SK-N-SH treated with all-trans-retinoic acid at 6 μM for 48 hours (cell line): ENCODE measurements around the gene UVRAG.

ENCODE experiments used
- ATAC-seq: fragments of 200-7000 bp; cut with Tn5 transposase; 3 replicates; pipeline ENCODE4 v1.9.1; 2020; ENCODE audit warnings: mild to moderate bottlenecking, moderate library complexity
- BACH2 ChIP-seq: fragments of 250-450 bp; sonication (Bioruptor Pico); IDR thresholded peaks from 2 replicates; pipeline ENCODE4 v1.9.0; 2021; ENCODE audit warnings: mild to moderate bottlenecking, borderline replicate concordance
- CSDC2 ChIP-seq: fragments of 250-450 bp; sonication (Bioruptor Pico); IDR thresholded peaks from 2 replicates; pipeline ENCODE4 v1.5.0; 2020; ENCODE audit warnings: mild to moderate bottlenecking, moderate library complexity
- ESRRG ChIP-seq: fragments of 250-450 bp; sonication (Bioruptor Pico); IDR thresholded peaks from 2 replicates; pipeline ENCODE4 v1.6.1; 2021; ENCODE audit warnings: mild to moderate bottlenecking
- GLIS3 ChIP-seq: fragments of 250-450 bp; sonication (Bioruptor Pico); IDR thresholded peaks from 2 replicates; pipeline ENCODE4 v1.5.0; 2020; ENCODE audit warnings: mild to moderate bottlenecking, moderate library complexity
- ISL1 ChIP-seq: fragments of 250-450 bp; sonication (Bioruptor Pico); IDR thresholded peaks from 2 replicates; pipeline ENCODE4 v2.1.2; 2022; ENCODE audit warnings: mild to moderate bottlenecking, moderate library complexity
- OSR1 ChIP-seq: fragments of 250-450 bp; sonication (Bioruptor Pico); IDR thresholded peaks from 2 replicates; pipeline ENCODE4 v1.8.0; 2022; ENCODE audit warnings: moderate library complexity, mild to moderate bottlenecking, inconsistent platforms
- POU6F1 ChIP-seq: fragments of 250-450 bp; sonication (Bioruptor Pico); IDR thresholded peaks from 2 replicates; pipeline ENCODE4 v1.8.0; 2021; ENCODE audit warnings: low read depth, mild to moderate bottlenecking, moderate library complexity, borderline replicate concordance
- PPARA ChIP-seq: fragments of 250-450 bp; sonication (Bioruptor Pico); IDR thresholded peaks from 2 replicates; pipeline ENCODE4 v1.5.0; 2020; ENCODE audit warnings: mild to moderate bottlenecking, borderline replicate concordance
- RARB ChIP-seq: fragments of 250-450 bp; sonication (Bioruptor Pico); IDR thresholded peaks from 2 replicates; pipeline ENCODE4 v1.8.0; 2021; ENCODE audit warnings: mild to moderate bottlenecking, moderate library complexity
- SNAI2 ChIP-seq: fragments of 250-450 bp; sonication (Bioruptor Pico); IDR thresholded peaks from 2 replicates; pipeline ENCODE4 v1.5.0; 2020; ENCODE audit warnings: mild to moderate bottlenecking, moderate library complexity
- ZC3H10 ChIP-seq: fragments of 250-450 bp; sonication (Bioruptor Pico); IDR thresholded peaks from 2 replicates; pipeline ENCODE4 v1.5.1; 2021; ENCODE audit warnings: mild to moderate bottlenecking, moderate library complexity
- ZFP3 ChIP-seq: fragments of 250-450 bp; sonication (Bioruptor Pico); IDR thresholded peaks from 2 replicates; pipeline ENCODE4 v1.5.0; 2020; ENCODE audit warnings: mild to moderate bottlenecking, moderate library complexity
- ZFP30 ChIP-seq: fragments of 450-650 bp; formaldehyde crosslinking; IDR thresholded peaks from 2 replicates; pipeline ENCODE4 v1.5.0; 2022; ENCODE audit warnings: mild to moderate bottlenecking, moderate library complexity
- ZNF565 ChIP-seq: fragments of 450-650 bp; formaldehyde crosslinking; conservative IDR thresholded peaks from 2 replicates; pipeline ENCODE4 v1.5.0; 2020; ENCODE audit warnings: low read depth, mild to moderate bottlenecking, moderate library complexity
- ZNF70 ChIP-seq: fragments of 450-650 bp; formaldehyde crosslinking; IDR thresholded peaks from 2 replicates; pipeline ENCODE4 v1.5.0; 2020; ENCODE audit warnings: mild to moderate bottlenecking, moderate library complexity
- ZNF8 ChIP-seq: fragments of 450-650 bp; formaldehyde crosslinking; IDR thresholded peaks from 2 replicates; pipeline ENCODE4 v1.5.0; 2020; ENCODE audit warnings: mild to moderate bottlenecking, moderate library complexity
- TF ChIP-seq, protein P1 (sequence below): fragments of 250-450 bp; sonication (Bioruptor Pico); IDR thresholded peaks from 2 replicates; pipeline ENCODE4 v1.5.1; 2020; ENCODE audit warnings: low read depth, mild to moderate bottlenecking, moderate library complexity
- TF ChIP-seq, protein P2 (sequence below): fragments of 250-450 bp; sonication (Bioruptor Pico); IDR thresholded peaks from 2 replicates; pipeline ENCODE4 v1.5.0; 2020; ENCODE audit warnings: mild to moderate bottlenecking, moderate library complexity

UVRAG gene

DNA sequence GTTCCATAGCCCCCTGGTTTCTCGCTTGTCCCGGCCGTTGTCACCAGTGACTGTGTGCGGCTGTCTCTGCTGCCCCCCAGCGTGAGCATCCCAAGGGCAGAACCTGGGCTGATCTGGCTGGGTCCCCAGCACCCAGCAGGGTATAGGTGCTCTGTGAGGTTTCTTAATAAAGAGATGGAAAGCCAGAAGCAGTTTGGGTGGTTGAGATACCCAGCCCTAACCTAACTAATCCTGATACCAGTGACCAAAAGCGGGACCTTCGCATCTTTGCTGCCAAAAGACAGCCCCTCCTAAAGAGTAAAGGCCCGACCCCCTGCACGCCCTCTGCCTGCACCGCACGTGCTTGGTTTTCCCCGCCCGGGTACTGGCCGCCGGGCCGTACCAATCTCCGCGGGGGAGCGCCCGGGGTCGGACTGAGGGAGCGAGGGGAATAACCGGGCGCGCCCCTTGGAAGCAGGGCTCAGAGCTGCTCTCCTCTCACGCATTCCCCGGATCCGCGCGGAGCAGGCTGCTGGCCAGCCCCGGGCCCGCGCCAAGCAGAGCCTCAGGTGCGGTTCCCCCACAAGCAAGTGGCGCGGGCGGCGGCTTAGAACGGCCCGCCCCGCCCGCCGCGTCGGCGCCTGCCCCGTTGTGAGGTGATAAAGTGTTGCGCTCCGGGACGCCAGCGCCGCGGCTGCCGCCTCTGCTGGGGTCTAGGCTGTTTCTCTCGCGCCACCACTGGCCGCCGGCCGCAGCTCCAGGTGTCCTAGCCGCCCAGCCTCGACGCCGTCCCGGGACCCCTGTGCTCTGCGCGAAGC lies 46.7 kb upstream of the UVRAG start, which contains the start of gene DGAT2:
DGAT2 (plus strand) TSS at position 667 of the 797 bp plus-strand sequence. CDS start 214 bp downstream, outside the sequence.
- peak; percentile 90 for ATAC-seq

GRCh38 chr11:75768909-75769771 lies 45.9 kb upstream of the UVRAG start:
- no peak for ATAC-seq
- TF ChIP-seq, protein P1, sequence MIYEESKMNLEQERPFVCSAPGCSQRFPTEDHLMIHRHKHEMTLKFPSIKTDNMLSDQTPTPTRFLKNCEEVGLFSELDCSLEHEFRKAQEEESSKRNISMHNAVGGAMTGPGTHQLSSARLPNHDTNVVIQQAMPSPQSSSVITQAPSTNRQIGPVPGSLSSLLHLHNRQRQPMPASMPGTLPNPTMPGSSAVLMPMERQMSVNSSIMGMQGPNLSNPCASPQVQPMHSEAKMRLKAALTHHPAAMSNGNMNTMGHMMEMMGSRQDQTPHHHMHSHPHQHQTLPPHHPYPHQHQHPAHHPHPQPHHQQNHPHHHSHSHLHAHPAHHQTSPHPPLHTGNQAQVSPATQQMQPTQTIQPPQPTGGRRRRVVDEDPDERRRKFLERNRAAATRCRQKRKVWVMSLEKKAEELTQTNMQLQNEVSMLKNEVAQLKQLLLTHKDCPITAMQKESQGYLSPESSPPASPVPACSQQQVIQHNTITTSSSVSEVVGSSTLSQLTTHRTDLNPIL, result no peak
- TF ChIP-seq ZFP30 (CRISPR knock-in tag) (no peak), OSR1 (no peak), ZNF8 (no peak), PPARA (no peak), ESRRG (no peak), GLIS3 (CRISPR knock-in tag) (no peak), SNAI2 (no peak), ZFP3 (CRISPR knock-in tag) (no peak), CSDC2 (CRISPR knock-in tag) (no peak)

More for the DNA sequence above, 46.7 kb upstream of the UVRAG start, which contains the start of gene DGAT2:
- TF ChIP-seq RARB (CRISPR knock-in tag), result no peak

DNA sequence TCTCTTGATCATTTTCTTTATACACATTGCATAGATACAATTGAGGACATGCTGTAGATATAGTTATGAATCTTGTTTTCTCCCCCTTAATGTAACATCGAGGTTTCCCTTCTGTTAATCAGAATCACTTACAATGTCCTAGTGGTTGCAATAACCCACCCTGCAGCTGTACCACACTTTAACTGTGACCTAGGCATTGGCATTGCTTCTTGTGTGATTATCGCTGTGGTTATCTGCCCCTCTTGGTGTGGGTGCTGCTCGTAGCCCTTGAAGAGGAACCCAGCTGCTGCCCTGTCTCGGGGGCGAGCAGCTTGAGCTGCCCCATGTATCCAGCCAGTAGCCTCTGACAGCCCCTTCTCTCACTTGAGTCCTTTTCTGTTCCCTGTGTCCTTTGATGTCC lies 44.9 kb upstream of the UVRAG start:
- TF ChIP-seq OSR1 (no peak), POU6F1 (no peak), ZFP30 (CRISPR knock-in tag) (no peak), ZNF70 (no peak), ISL1 (CRISPR knock-in tag) (no peak), BACH2 (no peak), ZNF8 (no peak), ESRRG (no peak), RARB (CRISPR knock-in tag) (no peak)
- TF ChIP-seq, protein P1, result no peak
- TF ChIP-seq, protein P2, sequence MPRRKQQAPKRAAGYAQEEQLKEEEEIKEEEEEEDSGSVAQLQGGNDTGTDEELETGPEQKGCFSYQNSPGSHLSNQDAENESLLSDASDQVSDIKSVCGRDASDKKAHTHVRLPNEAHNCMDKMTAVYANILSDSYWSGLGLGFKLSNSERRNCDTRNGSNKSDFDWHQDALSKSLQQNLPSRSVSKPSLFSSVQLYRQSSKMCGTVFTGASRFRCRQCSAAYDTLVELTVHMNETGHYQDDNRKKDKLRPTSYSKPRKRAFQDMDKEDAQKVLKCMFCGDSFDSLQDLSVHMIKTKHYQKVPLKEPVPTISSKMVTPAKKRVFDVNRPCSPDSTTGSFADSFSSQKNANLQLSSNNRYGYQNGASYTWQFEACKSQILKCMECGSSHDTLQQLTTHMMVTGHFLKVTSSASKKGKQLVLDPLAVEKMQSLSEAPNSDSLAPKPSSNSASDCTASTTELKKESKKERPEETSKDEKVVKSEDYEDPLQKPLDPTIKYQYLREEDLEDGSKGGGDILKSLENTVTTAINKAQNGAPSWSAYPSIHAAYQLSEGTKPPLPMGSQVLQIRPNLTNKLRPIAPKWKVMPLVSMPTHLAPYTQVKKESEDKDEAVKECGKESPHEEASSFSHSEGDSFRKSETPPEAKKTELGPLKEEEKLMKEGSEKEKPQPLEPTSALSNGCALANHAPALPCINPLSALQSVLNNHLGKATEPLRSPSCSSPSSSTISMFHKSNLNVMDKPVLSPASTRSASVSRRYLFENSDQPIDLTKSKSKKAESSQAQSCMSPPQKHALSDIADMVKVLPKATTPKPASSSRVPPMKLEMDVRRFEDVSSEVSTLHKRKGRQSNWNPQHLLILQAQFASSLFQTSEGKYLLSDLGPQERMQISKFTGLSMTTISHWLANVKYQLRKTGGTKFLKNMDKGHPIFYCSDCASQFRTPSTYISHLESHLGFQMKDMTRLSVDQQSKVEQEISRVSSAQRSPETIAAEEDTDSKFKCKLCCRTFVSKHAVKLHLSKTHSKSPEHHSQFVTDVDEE (CRISPR knock-in tag), result no peak
- TF ChIP-seq, all 23 proteins: peak for 0

DNA sequence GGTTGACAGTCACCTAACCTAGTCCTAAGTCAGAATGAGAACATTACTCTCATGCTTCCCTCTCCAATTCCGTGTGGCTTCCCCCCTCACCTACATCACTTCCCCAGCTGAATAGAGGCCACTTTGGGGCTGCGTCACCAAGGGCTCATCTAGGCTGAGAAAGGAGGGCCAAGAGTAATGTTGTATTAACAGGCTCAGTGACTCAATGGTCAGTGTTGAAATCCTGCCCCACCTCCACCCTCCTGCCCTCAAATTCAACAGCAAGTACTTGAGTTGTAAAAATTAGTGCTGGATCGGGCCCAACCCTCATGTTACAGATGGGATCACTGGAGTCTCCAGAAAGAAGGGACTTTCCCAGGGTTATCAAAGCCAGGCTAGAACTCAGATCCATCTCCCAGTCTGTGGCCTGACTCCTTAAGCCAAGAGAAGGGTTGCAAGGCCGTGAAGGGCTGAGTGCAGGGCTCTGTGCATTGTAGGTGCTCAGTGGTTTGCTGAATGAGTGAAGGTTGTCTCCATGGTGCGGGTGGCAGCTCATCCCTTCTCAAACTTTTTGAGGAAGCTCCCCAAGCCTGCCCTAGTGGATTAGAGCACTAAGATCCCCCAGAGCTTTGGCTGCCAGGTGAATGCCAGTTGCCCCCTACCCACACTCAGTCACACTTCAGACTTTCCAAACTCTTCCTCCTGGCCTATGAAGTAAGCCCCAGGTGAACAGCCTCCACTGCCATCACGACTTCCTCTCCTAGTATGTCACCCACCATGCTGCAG lies 43.2 kb upstream of the UVRAG start:
- ATAC-seq, result no peak
- TF ChIP-seq PPARA (no peak), ZC3H10 (CRISPR knock-in tag) (no peak), ZFP3 (CRISPR knock-in tag) (no peak), SNAI2 (no peak), ZNF8 (no peak), OSR1 (no peak), BACH2 (no peak), ZFP30 (CRISPR knock-in tag) (no peak), GLIS3 (CRISPR knock-in tag) (no peak), CSDC2 (CRISPR knock-in tag) (no peak), POU6F1 (no peak), ZNF565 (CRISPR knock-in tag) (no peak), ISL1 (CRISPR knock-in tag) (no peak)
- TF ChIP-seq, protein P1, result no peak
- TF ChIP-seq, protein P2 (CRISPR knock-in tag), result no peak

More for the DNA sequence above, 44.9 kb upstream of the UVRAG start:
- ATAC-seq, result no peak
